Ecto neural progenitor cell (in vitro differentiated cells): ENCODE data around the gene MSMB.
"Not testable (repeated sequence)": the region's sequence is repeated elsewhere in the genome, so short reads cannot be mapped to it uniquely, and the experiment has no call there.

ENCODE experiments used
- DNase-seq: peaks from one replicate; pipeline ENCODE4 v3.0.0-alpha.2; 2018; ENCODE audit warnings: low spot score

MSMB gene

DNA sequence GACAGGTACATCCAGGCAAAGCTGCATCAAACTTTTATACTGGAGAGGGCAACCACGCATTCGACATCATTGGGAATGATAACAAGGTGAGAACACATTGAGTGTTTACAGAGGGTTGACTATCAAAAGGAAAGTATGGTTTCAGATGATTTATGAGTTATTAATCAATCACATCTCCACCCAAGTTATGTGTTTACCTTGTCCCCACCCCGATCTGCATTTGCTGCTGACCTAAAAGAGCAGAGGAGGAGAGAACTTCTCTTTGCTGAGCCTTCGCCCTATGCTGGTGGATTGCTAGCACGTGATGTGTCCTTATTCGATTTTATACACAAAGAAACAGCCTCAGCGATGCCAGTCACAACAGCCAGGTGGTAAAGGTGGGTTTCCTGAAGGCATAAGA lies at the start of gene MSMB:
TSS of gene MSMB (minus strand) at position 9 of the 400 bp plus-strand sequence. CDS start 32 bp downstream, outside the sequence.
- no peak for DNase-seq

- DNase-seq: no peak
These were observed 49.1 kb upstream of the MSMB start for GRCh38 chr10:46094931-46095750.

DNA sequence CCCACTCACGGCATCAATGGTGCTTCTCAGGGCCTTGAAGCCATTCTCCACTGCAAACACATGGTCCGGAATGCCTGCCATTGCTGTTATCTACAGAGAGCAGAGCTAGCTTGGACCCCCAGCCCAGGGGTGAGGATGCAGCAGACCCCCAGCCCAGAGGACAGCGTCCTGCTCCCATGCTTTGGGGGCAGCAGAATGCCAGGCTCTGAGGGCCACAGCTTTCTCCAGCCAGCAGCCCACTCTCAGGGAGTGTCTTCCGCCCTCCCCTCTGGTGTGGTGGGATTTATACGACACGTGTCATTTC lies 48.1 kb upstream of the MSMB start:
- no peak for DNase-seq

DNA sequence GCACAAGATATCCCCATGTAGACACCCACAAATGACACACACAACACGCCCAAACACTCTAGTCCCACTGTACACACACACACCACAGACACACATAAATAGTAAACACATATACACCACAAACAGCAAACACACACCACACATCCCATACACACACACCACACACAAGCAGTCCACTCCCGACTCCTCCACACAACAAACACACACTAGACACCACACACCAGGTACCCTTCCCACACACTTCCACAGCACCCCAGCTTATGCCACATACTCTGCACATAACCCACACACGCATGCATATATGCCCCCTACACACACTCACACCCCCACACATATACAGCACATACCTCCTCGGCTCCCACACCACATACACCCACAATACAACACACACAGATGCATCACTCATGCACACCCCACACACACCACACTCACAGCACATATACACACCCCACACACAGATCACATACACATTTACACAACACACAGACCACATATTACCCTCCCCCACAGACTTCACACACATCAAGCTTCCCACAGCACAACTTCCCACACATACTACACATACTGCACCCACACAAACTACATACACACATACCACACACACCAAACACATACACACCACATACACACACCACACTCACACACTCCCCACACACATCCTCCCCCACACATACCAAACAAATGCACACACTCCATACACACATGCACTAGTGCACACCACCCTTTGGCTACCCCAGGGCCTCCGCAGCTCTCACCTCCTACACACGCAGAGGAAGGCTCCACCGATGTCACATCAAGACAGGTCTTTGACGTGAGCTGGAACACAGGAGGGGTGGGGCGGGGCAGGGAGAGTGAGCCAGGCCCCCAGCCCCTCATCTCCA lies 47.5 kb upstream of the MSMB start:
- DNase-seq: not testable (repeated sequence)

GRCh38 chr10:46092524-46093081 lies 46.5 kb upstream of the MSMB start:
- DNase-seq: no peak

DNA sequence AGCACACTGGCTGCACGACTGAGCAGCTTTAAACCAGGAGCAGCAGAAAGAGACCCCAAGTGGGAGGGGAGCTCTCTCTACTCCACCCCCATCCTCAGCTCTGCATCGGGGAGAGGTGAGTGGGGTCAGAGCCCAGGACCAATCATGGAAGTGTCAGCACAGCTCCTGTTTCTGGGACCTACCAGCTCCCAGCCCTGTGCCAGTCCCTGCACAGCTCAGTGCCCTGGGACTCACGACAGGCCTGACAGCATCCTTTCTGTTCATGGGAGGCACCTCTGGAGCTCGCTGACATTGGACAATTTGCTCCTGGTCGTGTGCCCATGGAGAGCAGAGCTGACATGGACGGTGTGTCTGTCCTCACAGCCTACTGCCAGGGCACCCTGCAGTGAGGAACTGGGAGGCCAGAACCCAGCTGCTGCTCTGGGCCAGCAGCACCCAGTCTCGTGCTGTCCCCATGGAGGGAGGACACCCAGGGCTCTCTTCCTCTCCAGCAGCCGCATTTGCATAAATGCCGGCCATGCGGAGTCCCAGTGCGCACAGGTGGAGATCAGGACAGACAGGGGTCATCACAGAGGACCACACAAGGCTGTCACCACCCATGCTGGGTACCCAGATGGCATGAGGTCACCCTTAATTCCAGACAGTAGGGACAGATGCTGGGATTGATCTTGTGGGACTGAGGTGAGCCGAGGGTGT lies 45.9 kb upstream of the MSMB start:
- DNase-seq: no peak

DNA sequence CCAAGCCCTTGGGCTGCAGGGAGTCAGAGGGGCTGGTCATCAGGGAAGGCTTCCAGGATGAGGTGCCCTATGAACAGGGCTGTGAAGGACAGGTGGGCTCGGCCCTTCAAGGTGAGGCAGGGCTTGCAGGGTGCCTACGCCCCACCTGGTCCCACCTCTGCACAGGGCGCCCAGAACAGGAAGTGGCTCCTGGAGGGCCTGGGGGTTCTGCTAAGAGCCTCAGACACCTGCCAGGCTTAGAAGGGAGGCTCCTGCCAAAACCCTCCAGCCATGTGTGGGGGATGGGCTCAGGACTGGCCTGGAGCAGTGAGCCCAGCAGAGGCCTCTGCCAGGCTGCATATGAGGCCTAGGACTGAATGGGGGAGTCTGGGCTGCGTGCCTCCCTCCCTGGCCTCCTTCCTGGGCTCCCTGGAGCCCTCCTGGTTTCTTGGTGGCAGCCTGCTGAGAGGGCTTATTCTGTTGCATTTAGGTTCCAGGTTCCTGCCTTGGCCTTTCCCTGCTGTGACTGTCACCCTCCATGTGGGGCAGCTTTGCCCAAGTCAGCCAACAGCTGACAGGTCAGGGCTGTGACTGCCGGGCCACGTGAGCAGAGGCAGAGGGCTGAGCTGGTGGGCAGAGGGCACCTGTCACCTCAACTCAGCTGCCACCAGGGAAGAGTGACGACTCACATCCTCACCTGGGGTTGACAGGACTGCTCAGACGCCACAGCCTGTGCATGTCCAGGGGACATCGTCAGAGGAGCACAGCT lies 45.2 kb upstream of the MSMB start:
- DNase-seq: no peak

DNA sequence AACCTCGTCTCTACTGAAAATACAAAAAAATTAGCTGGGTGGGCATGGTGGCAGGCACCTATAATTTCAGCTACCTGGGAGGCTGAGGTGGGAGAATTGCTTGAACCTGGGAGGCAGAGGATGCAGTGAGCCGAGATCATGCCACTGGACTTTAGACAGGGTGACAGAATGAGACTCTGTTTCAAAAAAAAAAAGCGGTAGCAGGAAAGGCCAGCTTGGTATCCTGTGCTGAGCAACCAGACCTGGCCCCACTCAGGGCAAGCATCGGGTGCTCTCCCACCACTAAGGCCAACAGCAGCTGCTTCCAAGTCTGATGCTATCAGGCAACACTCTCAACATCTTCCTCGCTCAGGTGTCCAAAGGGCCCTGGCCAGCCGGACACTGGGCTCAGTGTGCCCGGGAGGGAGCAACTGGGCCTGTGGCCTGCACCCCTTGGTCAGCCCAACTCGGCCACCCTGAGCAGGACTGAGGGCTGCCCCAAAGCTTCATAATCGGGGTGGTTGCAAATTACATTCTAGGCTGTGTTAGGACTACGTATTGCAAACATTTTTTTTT lies 44.3 kb upstream of the MSMB start:
- no peak for DNase-seq

DNA sequence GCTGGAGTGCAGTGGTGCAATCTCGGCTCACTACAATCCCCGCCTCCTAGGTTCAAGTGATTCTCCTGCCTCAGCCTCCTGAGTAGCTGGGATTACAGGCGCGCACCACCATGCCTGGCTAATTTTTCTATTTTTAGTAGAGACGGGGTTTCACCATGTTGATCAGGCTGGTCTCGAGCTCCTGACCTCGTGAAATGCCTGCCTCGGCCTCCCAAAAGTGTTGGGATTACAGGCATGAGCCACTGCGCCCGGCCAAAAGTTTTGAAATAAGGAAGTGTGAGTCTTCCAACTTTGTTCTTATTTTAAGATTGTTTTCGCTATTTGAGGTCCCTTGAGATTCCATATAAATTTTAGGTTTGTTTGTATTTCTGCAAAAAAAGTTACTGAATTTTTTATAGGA lies 41.3 kb upstream of the MSMB start:
- DNase-seq: not testable (repeated sequence)

DNA sequence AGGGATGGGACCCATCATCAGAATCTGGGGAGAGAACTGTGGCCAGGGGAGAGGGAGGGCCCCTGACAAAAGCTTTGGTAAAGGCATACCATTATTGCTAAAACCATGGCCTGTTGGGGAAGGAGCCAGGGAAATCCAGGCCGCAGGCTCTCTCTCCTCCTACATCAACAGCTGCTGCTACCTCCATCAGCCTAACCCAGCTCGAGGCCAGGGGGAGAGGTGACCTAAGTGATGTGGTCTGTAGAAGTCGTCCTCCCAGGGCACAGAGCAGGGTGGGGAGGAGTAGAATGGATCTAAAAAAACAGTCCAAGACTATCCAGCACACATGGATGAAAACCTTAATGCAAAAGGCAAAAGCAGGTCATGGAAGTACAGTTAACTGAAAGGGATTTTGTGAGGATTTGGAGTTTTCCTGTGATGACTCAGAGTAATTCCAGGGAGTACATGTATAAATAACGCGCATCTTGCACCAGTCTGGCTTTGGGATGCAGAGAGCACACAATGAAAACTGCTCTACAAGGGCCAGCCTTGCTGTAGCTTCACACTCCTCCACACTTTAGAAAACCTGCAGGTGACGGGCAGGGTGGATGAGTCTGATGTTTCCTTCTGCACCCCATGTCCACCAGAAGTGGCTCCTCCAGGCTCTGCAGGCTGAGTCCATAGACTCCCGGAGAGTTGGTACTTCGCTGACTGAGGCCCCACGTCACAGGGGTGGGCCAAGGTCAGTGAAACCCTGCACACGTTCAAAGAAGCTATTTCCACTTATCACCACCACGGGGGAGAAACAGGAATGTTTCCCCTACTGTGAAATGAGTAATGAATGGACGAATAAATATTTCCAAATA lies 38.5 kb upstream of the MSMB start:
- no peak for DNase-seq

- DNase-seq: no peak
These were observed 34.8 kb upstream of the MSMB start for GRCh38 chr10:46080886-46081285.

GRCh38 chr10:46079831-46080585 lies 33.9 kb upstream of the MSMB start:
- DNase-seq: no peak

DNA sequence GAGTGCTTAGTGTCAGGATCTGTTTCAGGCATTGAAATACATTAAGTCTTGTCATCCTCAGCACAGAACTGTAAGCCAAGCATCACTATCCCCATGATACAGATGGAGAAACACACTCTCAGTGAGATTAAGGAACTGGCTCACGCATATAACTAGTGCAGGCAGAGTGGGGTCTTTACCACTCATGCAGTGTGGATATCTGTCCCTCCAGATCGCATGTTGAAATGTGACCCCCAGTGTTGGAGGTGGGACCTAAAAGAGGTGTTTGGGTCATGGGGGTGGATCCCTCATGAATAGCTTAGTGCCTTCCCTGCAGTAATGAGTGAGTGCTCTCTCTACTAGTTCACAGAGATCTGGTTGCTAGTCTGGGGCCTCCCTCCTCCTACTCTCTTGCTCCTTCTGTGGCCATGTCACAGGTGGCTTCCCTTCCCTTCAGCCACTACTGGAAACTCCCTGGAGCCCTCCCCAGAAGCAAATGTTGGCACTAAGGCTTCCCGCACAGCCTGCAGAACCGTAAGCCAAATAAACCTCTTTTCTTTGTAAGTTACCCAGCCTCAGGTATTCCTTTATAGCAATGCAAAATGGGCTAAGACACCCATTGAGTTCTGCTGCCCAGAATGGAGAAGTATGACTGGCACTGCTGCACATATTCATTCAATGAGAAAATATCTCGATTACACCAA lies 31.8 kb upstream of the MSMB start:
- DNase-seq: no peak

DNA sequence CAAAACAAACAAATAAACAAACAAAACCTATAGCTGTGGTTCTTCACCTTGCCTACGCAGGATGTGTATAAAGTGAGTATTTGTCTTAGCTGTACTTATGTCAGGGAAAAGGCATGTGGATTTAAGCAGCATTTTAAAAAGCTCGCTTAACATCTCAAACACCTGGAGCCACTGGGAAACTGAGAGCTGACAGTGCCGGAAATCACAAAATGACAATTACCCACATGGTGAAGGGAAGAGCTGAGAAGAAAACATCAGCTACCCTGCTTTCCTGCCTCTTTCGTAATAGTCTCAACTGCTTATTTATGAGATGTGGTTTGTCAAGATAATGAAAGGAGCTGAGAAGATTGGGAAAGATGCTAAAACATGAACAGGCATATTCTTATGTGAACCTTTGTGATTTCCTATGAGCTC lies 31.1 kb upstream of the MSMB start:
- DNase-seq: no peak

- DNase-seq: no peak
These were observed 29.8 kb upstream of the MSMB start for GRCh38 chr10:46075869-46076268.

GRCh38 chr10:46074196-46074946 lies 28.3 kb upstream of the MSMB start:
- no peak for DNase-seq

DNA sequence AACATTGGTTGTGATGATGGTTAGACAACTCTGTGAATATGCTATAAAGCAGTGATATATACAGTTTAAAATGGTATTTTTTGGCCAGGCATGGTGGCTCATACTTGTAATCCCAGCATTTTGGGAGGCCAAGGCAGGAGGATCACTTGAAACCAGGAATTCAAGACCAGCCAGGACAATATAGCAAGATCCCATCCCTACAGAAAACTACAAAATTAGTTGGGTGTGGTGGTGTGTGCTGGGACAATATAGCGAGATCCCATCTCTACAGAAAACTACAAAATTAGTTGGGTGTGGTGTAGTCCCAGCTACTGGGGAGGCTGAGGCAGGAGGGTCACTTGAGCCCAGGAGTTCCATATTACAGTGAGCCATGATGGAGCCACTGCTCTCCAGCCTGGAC lies 27.5 kb upstream of the MSMB start:
- no peak for DNase-seq

GRCh38 chr10:46070749-46071148 lies 24.7 kb upstream of the MSMB start:
- no peak for DNase-seq
